SK-N-SH (cell line): Measurements from ENCODE around the gene COX4I1. TPM values are rescaled to one million over a fixed set of nuclear protein-coding genes. Genes with fewer than 3 reads are reported as not detected.

Source experiments
- CTCF ChIA-PET: fragments of 300-600, 350-600 bp; formaldehyde crosslinking; extraction: SDS; loops from one replicate; lab custom pipeline; 2021; lab: Yijun Ruan, JAX
- POLR2A ChIA-PET: fragments of 350-600 bp; sonication (Branson Sonifier 250); formaldehyde crosslinking; extraction: SDS; loops from one replicate; lab custom pipeline; 2020; ENCODE audit warnings: antibody characterized with exemption, inconsistent platforms; lab: Yijun Ruan, JAX
- DNase-seq: peaks from one replicate; pipeline ENCODE4 v3.0.0; 2012
- H2AFZ ChIP-seq: fragments of 200-600 bp; sonication (generic); 2 replicates; pipeline ENCODE4 v1.8.1; 2016; ENCODE audit warnings: antibody characterized with exemption, mild to moderate bottlenecking, low read depth
- H3F3A ChIP-seq: fragments of 200-600 bp; sonication (generic); replicated peaks from 2 replicates; pipeline ENCODE3; 2016; ENCODE audit warnings: antibody characterized with exemption, mild to moderate bottlenecking; ENCODE audit not compliant: insufficient read depth
- H3K27ac ChIP-seq, 2 experiments: fragments of 200-500 bp in 1 of 2; fragments of 200-600 bp in 1 of 2; sonication (Bioruptor generic) in 1 of 2; sonication (generic), shearing (Covaris generic) in 1 of 2; 2 replicates each; pipeline versions ENCODE4 v1.5.1 to v1.6.1; 2014 to 2016; ENCODE audit warnings: low read depth in 2 of 2, inconsistent platforms in 1 of 2, low read length in 1 of 2, mild to moderate bottlenecking in 1 of 2, mixed read lengths in 1 of 2
- H3K27me3 ChIP-seq: fragments of 200-600 bp; sonication (generic), shearing (Covaris generic); 2 replicates; pipeline ENCODE4 v1.6.1; 2016; ENCODE audit warnings: mixed run types; ENCODE audit not compliant: insufficient read depth
- H3K36me3 ChIP-seq, 2 experiments: fragments of 200-500 bp in 1 of 2; fragments of 200-600 bp in 1 of 2; sonication (Bioruptor generic) in 1 of 2; sonication (generic) in 1 of 2; replicated peaks in 1 of 2; 2 replicates each; pipeline versions ENCODE3 to v1.5.1; 2014 to 2016; ENCODE audit warnings: low read length in 1 of 2, mild to moderate bottlenecking in 1 of 2; ENCODE audit not compliant: insufficient read depth in 2 of 2, control insufficient read depth in 1 of 2
- H3K4me1 ChIP-seq, 2 experiments: fragments of 200-500 bp in 1 of 2; fragments of 200-600 bp in 1 of 2; sonication (Bioruptor generic) in 1 of 2; sonication (generic), shearing (Covaris generic) in 1 of 2; 2 replicates each; pipeline versions ENCODE4 v1.5.1 to v1.6.1; 2014 to 2016; ENCODE audit warnings: low read depth in 1 of 2, low read length in 1 of 2, mixed run types in 1 of 2; ENCODE audit not compliant: insufficient read depth in 2 of 2, control insufficient read depth in 1 of 2
- H3K4me2 ChIP-seq: fragments of 200-600 bp; sonication (generic), shearing (Covaris generic); 2 replicates; pipeline ENCODE4 v1.6.1; 2017; ENCODE audit warnings: mixed run types
- H3K4me3 ChIP-seq, 2 experiments: fragments of 200-500 bp in 1 of 2; fragments of 200-600 bp in 1 of 2; sonication (Bioruptor generic) in 1 of 2; sonication (generic), shearing (Covaris generic) in 1 of 2; 2 replicates each; pipeline versions ENCODE4 v1.5.1 to v1.8.1; 2014 to 2016; ENCODE audit warnings: low read depth in 2 of 2, inconsistent platforms in 1 of 2, low read length in 1 of 2, mild to moderate bottlenecking in 1 of 2, mixed read lengths in 1 of 2, moderate library complexity in 1 of 2
- H3K79me2 ChIP-seq: fragments of 200-600 bp; sonication (generic); 2 replicates; pipeline ENCODE4 v1.8.1; 2017; ENCODE audit warnings: mild to moderate bottlenecking; ENCODE audit not compliant: insufficient read depth
- H3K9ac ChIP-seq: fragments of 200-600 bp; sonication (generic); 2 replicates; pipeline ENCODE4 v1.6.1; 2017; ENCODE audit warnings: mixed run types
- H3K9me2 ChIP-seq: fragments of 200-600 bp; sonication (generic); 2 replicates; pipeline ENCODE4 v1.6.1; 2017; ENCODE audit warnings: mixed run types
- H3K9me3 ChIP-seq: fragments of 200-600 bp; sonication (generic); 2 replicates; pipeline ENCODE4 v1.6.1; 2017; ENCODE audit warnings: mixed run types, mild to moderate bottlenecking, moderate library complexity
- H4K20me1 ChIP-seq: fragments of 200-600 bp; sonication (generic); 2 replicates; pipeline ENCODE4 v1.6.1; 2017; ENCODE audit warnings: mild to moderate bottlenecking, mixed run types; ENCODE audit not compliant: insufficient read depth
- CHD2 ChIP-seq: fragments of 150-350 bp; IDR thresholded peaks from 2 replicates; pipeline ENCODE4 v1.6.1; 2018; ENCODE audit warnings: low read length; ENCODE audit not compliant: partially characterized antibody
- EZH2phosphoT487 ChIP-seq: fragments of 200-600 bp; sonication (generic); IDR thresholded peaks from 2 replicates; pipeline ENCODE4 v1.6.1; 2017; ENCODE audit warnings: low read depth, mixed run types, mild to moderate bottlenecking, antibody characterized with exemption, moderate library complexity, borderline replicate concordance
- FOSL2 ChIP-seq: IDR thresholded peaks from 2 replicates; pipeline ENCODE4 v1.4.0; 2012; ENCODE audit warnings: low read depth, mild to moderate bottlenecking, moderate library complexity, borderline replicate concordance
- GABPA ChIP-seq: IDR thresholded peaks from 2 replicates; pipeline ENCODE4 v1.4.0; 2012; ENCODE audit warnings: low read depth, mild to moderate bottlenecking
- MEF2A ChIP-seq: IDR thresholded peaks from 2 replicates; pipeline ENCODE4 v1.4.0; 2012; ENCODE audit warnings: low read depth, borderline replicate concordance
- MXI1 ChIP-seq: IDR thresholded peaks from 2 replicates; pipeline ENCODE4 v1.6.1; 2012; ENCODE audit warnings: mild to moderate bottlenecking, low read depth, low read length, improper control_type of control experiment
- NFIC ChIP-seq: IDR thresholded peaks from 2 replicates; pipeline ENCODE4 v1.4.0; 2012; ENCODE audit warnings: borderline replicate concordance
- RCOR1 ChIP-seq: fragments of 150-350 bp; IDR thresholded peaks from 2 replicates; pipeline ENCODE4 v1.6.1; 2017; ENCODE audit warnings: antibody characterized with exemption, low read length
- RFX5 ChIP-seq: IDR thresholded peaks from 2 replicates; pipeline ENCODE4 v1.6.1; 2012; ENCODE audit warnings: mild to moderate bottlenecking, improper control_type of control experiment, low read length
- RXRA ChIP-seq: IDR thresholded peaks from 2 replicates; pipeline ENCODE4 v1.4.0; 2012; ENCODE audit warnings: low read depth, mild to moderate bottlenecking, borderline replicate concordance
- TEAD4 ChIP-seq: IDR thresholded peaks from 2 replicates; pipeline ENCODE4 v1.4.0; 2012; ENCODE audit warnings: mild to moderate bottlenecking, borderline replicate concordance; ENCODE audit not compliant: insufficient read depth
- USF1 ChIP-seq: IDR thresholded peaks from 2 replicates; pipeline ENCODE4 v1.4.0; 2012; ENCODE audit warnings: low read depth, borderline replicate concordance
- YY1 ChIP-seq: IDR thresholded peaks from 2 replicates; pipeline ENCODE4 v1.4.0; 2012; ENCODE audit warnings: low read depth, mild to moderate bottlenecking
- ZBTB33 ChIP-seq: IDR thresholded peaks from 2 replicates; pipeline ENCODE4 v1.4.0; 2012; ENCODE audit warnings: low read depth, borderline replicate concordance
- WGBS: methylation state at CpG from one replicate; pipeline ENCODE4 v1.1.6; 2017; ENCODE audit warnings: low lambda C conversion rate; 5-methylcytosine and 5-hydroxymethylcytosine counted together
- polyA plus RNA-seq, 3 experiments: library from polyadenylated mRNA; depleted of rRNA; stranded (reverse); fragments of >200 nt; gene quantifications; 2 replicates each; pipeline ENCODE4 v1.2.3, GENCODE V29; 2012
- TF ChIP-seq, protein P1 (sequence below): fragments of 150-350 bp; IDR thresholded peaks from 2 replicates; pipeline ENCODE4 v1.6.1; 2016; ENCODE audit warnings: mild to moderate bottlenecking, low read depth, low read length
- TF ChIP-seq, protein P2 (sequence below): IDR thresholded peaks from 2 replicates; pipeline ENCODE4; 2012
- TF ChIP-seq, protein P3 (sequence below): IDR thresholded peaks from 2 replicates; pipeline ENCODE4 v1.4.0; 2012; ENCODE audit warnings: low read depth

Gene COX4I1
- polyA plus RNA-seq, 1 of the 3 experiments (the other 2 are of a cell fraction) = 1,294 TPM

DNA sequence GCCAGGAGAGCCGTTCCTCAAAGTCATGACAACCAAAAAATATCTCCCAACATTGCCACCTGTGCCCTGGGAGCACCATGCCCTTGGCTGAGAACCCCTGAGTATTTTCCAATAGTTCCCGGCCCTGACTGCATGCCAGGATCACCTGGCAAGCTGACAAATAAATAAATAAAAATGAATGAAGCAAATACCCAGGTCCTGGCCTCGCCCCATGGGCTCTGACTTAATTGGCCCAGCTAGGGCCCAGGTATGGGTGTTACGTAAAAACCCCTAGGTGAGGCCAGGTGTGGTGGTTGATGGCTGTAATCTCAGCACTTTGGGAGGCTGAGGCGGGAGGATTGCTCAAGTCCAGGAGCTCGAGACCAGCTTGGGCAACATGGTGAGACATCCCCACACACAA, 45.9 kb upstream of the COX4I1 start:
- TF ChIP-seq, protein P1, sequence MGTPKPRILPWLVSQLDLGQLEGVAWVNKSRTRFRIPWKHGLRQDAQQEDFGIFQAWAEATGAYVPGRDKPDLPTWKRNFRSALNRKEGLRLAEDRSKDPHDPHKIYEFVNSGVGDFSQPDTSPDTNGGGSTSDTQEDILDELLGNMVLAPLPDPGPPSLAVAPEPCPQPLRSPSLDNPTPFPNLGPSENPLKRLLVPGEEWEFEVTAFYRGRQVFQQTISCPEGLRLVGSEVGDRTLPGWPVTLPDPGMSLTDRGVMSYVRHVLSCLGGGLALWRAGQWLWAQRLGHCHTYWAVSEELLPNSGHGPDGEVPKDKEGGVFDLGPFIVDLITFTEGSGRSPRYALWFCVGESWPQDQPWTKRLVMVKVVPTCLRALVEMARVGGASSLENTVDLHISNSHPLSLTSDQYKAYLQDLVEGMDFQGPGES = no peak
- no peak for TF ChIP-seq FOSL2
- no peak for TF ChIP-seq RXRA
- TF ChIP-seq NFIC = no peak
- no peak for TF ChIP-seq RCOR1
- no peak for TF ChIP-seq RFX5
- TF ChIP-seq, protein P2, sequence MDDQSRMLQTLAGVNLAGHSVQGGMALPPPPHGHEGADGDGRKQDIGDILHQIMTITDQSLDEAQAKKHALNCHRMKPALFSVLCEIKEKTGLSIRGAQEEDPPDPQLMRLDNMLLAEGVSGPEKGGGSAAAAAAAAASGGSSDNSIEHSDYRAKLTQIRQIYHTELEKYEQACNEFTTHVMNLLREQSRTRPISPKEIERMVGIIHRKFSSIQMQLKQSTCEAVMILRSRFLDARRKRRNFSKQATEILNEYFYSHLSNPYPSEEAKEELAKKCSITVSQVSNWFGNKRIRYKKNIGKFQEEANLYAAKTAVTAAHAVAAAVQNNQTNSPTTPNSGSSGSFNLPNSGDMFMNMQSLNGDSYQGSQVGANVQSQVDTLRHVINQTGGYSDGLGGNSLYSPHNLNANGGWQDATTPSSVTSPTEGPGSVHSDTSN = no peak
- TF ChIP-seq GABPA = no peak
- no peak for TF ChIP-seq YY1
- no peak for TF ChIP-seq MEF2A
- no peak for TF ChIP-seq USF1
- TF ChIP-seq CHD2 = no peak
- no peak for TF ChIP-seq MXI1
- TF ChIP-seq, all 33 proteins: peak for 0
- Histone ChIP-seq H2AFZ (no peak overlapping the region), H3F3A (peaks cover 14% of the 10 kb centered on the region), H3K4me2 (no peak overlapping the region), H3K36me3 (no peaks in the 10 kb centered on the region), H4K20me1 (no peaks in the 10 kb centered on the region), H3K4me1 (peaks cover 10 to 14% of the 10 kb centered on the region in 2 experiments; a peak in 2 of 4 replicates), H3K79me2 (peaks cover 15% of the 10 kb centered on the region; the same call in 1 of the 2 replicates), H3K27ac (no peak overlapping the region), H3K9me2 (no peaks in the 10 kb centered on the region), H3K9me3 (no peaks in the 10 kb centered on the region), H3K27me3 (no peaks in the 10 kb centered on the region), H3K9ac (no peak overlapping the region), H3K4me3 (no peak overlapping the region)
- POLR2A ChIA-PET = no interaction called here
- CTCF ChIA-PET = no interaction called here
- 92% methylated on average over 6 of the region's 6 CpGs for WGBS
- no peak for DNase-seq

DNA sequence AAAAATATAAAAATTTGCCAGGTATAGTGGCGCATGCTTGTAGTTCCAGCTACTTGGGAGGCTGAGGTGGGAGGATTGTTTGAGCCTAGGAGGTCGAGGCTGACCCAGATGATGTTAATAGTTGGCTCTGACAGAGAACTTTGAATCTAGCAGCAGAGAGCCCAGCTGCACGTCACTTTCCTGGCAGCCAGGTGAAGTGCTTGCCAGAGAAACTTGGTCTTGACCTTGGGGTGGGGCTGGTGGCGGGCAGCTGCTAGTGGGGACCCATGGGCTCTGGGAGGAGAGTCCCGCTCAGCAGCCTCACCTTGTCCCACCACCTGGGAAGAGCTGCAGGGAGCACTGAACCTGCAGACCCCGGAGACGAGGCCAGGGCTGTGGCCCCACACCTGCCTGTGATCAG, 45.5 kb upstream of the COX4I1 start:
- Histone ChIP-seq H3K9ac (no peak overlapping the region), H3K27me3 (no peaks in the 10 kb centered on the region), H3K9me3 (no peaks in the 10 kb centered on the region), H3K4me1 (peaks cover 10 to 14% of the 10 kb centered on the region in 2 experiments; a peak in 2 of 4 replicates), H2AFZ (no peak overlapping the region), H3K79me2 (peaks cover 11% of the 10 kb centered on the region; the same call in 1 of the 2 replicates), H3K36me3 (no peaks in the 10 kb centered on the region), H3K9me2 (no peaks in the 10 kb centered on the region), H3K27ac (no peak overlapping the region), H3F3A (peaks cover 14% of the 10 kb centered on the region), H3K4me2 (no peak overlapping the region), H4K20me1 (no peaks in the 10 kb centered on the region), H3K4me3 (no peak overlapping the region)
- 87% methylated on average over 5 of the region's 7 CpGs for WGBS
- CTCF ChIA-PET = interaction anchor here (1.2 kb wide), 1 partner anchor 9 kb away, joined by 5 read pairs; no protein-coding TSS in a partner anchor
- no peak for DNase-seq
- POLR2A ChIA-PET = no interaction called here
- TF ChIP-seq TEAD4 = no peak
- TF ChIP-seq, protein P2 = no peak
- no peak for TF ChIP-seq FOSL2
- no peak for TF ChIP-seq CHD2
- TF ChIP-seq EZH2phosphoT487 = no peak
- TF ChIP-seq ZBTB33 = no peak
- TF ChIP-seq YY1 = no peak
- TF ChIP-seq MEF2A = no peak
- TF ChIP-seq, protein P3, sequence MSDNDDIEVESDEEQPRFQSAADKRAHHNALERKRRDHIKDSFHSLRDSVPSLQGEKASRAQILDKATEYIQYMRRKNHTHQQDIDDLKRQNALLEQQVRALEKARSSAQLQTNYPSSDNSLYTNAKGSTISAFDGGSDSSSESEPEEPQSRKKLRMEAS = no peak
- TF ChIP-seq, all 33 proteins: peak for 0
